Stimulated activated CD4-positive, alpha-beta T cell treated with anti-CD3 and anti-CD28 coated beads, Interleukin-15, amount 100 ng/mL, for 24 hours (primary cell): ENCODE results near the gene AMHR2.
A peak's percentile ranks its signal among the peaks of the same experiment; 100 is the strongest.
"Not testable (repeated sequence)": the region's sequence is repeated elsewhere in the genome, so short reads cannot be mapped to it uniquely, and the experiment has no call there.

ENCODE experiments used
- DNase-seq: peaks from one replicate; pipeline ENCODE4 v3.0.0-alpha.2; 2020

AMHR2 gene

DNA sequence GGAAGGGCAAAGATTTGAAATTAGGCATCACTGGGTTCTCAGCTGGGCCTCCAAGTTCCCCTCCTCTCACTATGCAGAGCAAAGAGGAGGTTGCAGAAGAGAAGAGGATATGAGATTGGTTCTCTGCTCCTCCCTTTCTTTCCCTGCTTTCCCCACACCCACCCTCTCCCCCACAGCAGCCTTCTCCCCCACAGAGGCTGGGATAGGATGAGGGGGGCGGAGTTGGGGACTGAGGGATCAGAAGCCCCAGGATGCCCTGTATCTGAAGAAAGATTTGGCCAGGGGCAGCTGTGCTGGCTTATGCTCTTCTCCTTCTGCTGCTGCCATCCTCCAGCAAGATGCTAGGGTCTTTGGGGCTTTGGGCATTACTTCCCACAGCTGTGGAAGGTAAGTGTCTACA is at the start of gene AMHR2:
AMHR2 (plus strand) TSS at position 259 of the 400 bp plus-strand sequence; CDS start at position 339, 80 bp downstream.
- DNase-seq = no peak

DNA sequence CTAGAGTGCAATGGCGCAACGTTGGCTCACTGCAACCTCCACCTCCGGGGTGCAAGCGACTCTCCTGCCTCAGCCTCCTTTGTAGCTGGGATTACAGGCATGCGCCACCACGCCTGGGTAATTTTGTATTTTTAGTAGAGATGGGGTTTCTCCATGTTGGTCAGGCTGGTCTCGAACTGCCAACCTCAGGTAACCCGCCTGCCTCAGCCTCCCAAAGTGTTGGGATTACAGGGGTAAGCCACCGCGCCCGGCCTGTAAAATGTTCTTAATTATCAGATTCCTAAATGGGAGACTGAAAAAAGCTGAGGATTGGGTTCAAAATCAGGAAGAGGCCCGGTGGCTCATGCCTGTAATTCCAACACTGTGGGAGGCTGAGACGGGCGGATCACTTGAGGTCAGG is 49.4 kb upstream of the AMHR2 start:
- DNase-seq = not testable (repeated sequence)

DNA sequence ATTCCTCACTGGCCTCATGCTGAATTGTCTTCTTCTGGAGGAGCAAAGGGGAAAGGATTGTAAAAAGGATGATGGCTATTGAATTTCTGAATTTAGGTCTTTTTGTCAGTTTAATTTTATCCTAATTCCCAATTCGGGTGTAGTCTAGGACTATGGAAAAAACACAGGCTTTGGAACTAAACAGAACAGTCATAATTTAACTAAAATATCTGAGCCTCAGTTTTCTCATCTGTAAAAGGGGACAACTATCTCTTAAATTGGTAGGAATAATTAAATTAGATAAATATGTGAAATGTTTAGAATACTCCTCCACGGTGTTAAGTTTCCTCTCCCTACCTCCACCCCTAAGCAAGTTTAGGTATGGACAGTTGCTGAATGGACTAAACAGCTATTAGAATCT is 46.9 kb upstream of the AMHR2 start:
- DNase-seq = no peak

DNA sequence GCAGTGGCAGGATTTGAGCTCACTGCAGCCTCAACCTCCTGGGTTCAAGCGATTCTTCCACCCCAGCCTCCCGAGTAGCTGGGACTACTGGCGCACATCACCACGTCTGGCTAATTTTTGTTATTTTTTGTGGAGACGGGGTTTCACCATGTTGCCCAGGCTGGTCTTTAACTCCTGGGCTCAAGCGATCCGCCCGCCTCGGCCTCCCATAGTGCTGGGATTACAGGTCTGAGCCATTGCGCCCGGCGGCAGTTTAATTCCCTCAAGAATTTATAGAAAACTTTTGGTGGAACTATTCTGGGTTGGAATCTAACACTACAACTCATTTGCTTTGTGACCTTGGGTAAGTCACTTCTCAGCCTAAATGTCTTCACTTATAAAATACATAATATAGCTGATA is 45.4 kb upstream of the AMHR2 start:
- no peak for DNase-seq

DNA sequence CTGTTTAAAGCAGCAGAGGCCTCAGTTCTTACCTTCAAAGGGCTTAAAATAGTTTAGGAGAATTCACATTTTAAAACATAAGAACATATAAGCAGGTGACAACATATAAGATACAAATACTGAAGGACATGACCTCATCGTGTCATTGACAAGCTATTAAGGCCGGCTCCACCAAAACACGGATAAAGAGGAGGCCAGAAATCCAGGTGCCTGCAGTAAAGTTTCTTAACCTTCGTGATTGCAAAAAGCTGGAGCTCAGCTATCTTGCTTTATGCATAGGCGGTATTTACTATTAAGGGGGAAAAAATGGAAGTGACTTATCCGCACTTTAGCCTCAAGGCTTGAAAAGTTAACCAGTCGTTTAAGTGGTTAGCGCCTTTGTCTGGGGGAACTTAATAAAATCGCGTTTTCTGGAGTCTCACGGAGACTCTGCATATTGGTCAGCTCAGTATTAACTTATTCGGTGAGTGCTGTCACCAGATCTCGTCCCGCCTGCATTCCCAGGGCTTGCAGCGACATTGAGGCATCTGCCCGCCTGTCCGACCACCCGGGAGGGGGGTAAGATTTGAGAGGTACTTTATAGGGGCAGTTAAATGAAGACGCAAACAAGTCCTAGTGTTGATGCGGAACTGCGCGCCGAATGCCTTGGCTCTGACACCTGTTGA is 44.8 kb upstream of the AMHR2 start:
- DNase-seq = no peak

DNA sequence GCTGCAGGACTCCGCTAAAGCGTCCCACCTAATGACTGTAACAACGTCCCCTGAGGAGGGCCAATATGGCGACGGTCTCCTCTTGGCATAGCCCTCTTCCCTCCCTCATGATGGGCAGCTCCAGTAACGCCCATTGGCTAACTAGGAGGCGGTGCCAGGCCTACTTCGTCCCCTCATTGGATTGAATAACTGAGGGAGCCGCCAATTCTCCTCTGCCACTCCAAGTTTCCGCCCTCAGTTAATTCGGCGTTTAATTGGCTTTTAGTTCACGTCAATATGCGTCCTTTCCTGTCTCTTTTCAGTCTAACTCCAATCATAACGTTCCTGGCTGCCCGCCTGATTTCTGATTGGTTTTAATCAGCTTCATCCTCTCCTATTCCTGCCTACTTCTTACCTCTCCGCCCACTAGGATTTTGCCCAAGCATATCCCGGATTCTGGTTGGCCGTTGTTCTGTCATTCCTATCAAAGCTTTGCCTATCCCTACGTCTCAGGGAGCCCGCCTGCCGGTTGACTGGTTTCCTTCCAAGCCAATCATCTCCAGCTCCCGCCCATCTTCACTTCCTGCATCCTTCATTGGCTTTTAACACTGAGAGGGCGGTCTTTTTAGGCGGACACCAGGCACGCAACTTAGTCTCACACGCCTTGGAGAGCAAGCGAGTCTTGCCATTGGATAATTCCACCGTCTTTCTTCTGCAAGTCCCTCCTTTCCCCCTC is 44.1 kb upstream of the AMHR2 start:
- peak; percentile 98 for DNase-seq

DNA sequence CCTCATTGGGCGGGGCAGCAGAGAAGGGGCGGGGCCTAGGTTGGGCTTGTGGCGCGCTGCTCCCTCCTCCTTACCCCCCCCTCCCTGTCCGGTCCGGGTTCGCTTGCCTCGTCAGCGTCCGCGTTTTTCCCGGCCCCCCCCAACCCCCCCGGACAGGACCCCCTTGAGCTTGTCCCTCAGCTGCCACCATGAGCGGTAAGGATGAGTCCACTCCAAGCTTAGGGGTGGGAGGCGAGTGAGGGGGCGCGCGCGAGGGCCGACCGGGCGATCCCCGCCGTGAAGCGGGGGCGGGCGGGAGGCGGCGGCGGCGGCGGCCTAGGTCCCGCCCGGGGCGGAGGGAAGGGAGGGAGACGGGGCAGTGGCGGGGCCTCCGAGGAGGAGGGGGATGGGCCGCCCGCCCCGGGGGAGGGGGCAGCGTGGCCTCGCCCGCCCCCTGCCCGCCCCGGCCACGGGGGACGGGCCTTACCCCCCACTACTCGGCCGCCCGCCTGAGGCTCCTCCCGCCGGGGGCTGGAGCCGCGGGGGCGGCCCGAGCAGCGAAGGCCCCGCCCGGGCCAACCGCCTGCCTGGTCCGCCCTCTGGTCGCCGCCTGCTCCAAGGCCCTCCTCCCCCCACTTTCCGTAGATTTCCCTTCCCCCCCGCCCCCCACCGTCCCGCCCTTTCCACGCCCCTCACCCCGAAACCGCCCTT is 43.4 kb upstream of the AMHR2 start, which contains the start of gene SP1:
SP1 (plus strand) TSS at position 73 of the 690 bp plus-strand sequence; CDS start at position 189, 116 bp downstream.
- peak; percentile 92 for DNase-seq

DNA sequence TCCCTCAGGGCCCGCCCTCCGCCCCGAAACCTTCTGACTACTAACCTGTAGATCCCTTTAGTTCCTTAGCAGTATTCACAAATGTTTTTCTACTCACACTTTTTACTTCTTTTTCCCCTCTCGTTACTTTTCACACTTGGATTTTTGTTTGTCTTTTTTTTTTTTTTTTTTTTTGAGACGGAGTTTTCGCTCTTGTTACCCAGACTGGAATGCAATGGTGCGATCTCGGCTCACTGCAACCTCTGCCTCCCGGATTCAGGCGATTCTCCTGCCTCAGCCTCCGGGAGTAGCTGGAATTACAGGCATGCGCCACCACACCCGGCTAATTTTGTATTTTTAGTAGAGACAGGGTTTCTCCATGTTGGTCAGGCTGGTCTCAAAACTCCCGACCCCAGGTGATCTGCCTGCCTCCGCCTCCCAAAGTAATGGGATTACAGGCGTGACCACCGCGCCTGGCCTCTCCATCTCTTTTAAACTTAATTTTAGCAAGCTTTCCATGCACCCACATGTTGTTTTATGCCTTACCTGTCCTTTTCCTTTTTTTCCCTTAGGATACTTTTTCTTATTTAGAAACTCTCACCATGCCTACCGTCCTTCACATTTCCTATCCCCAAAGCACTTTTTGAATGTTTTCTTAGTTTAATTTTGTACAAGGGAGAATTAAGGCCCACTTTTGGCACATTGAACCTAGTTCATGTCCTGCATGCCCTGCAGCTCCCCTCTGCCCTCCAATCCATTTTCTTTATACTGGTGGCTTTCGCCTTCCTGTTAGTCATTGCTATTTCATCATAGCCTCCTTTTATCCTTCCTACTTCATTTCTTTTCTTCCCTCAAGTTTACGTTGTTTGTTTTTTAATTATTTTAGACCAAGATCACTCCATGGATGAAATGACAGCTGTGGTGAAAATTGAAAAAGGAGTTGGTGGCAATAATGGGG is 42.6 kb upstream of the AMHR2 start:
- DNase-seq = no peak

DNA sequence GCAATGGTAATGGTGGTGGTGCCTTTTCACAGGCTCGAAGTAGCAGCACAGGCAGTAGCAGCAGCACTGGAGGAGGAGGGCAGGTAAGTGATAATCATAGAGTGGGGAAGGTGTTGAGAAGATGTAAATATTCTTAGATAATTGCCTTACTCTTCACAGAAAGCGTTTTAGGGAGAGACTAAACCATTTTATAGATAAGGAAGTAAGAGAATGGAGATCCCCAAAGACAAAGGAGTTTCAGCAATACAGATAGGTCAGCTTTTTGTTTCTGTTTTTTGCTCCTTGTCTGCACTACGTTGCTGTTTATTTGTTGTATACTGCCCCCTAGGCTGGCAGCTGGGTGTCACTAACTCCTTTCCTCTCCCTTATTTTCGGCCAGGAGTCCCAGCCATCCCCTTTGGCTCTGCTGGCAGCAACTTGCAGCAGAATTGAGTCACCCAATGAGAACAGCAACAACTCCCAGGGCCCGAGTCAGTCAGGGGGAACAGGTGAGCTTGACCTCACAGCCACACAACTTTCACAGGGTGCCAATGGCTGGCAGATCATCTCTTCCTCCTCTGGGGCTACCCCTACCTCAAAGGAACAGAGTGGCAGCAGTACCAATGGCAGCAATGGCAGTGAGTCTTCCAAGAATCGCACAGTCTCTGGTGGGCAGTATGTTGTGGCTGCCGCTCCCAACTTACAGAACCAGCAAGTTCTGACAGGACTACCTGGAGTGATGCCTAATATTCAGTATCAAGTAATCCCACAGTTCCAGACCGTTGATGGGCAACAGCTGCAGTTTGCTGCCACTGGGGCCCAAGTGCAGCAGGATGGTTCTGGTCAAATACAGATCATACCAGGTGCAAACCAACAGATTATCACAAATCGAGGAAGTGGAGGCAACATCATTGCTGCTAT is 41.7 kb upstream of the AMHR2 start:
- DNase-seq = peak; percentile 35

DNA sequence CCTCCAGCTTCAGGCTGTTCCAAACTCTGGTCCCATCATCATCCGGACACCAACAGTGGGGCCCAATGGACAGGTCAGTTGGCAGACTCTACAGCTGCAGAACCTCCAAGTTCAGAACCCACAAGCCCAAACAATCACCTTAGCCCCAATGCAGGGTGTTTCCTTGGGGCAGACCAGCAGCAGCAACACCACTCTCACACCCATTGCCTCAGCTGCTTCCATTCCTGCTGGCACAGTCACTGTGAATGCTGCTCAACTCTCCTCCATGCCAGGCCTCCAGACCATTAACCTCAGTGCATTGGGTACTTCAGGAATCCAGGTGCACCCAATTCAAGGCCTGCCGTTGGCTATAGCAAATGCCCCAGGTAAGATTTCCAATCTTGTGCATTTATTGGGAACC is 40.4 kb upstream of the AMHR2 start:
- no peak for DNase-seq

DNA sequence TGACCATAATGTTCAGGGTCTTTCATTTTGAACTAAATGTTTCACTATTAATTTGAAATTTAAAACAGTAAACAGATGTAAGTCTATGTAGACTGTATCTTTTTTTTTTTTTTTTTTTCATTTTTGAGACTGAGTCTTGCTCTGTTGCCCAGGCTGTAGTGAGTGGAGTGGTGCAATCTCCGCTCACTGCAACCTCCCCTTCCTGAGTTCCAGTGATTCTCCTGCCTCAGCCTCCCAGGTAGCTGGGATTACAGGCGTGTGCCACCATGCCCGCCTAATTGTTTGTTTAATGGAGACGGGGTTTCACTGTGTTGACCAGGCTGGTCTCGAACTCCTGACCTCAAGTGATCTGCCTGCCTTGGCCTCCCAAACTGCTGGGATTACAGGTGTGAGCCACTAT is 37.3 kb upstream of the AMHR2 start:
- not testable (repeated sequence) for DNase-seq

DNA sequence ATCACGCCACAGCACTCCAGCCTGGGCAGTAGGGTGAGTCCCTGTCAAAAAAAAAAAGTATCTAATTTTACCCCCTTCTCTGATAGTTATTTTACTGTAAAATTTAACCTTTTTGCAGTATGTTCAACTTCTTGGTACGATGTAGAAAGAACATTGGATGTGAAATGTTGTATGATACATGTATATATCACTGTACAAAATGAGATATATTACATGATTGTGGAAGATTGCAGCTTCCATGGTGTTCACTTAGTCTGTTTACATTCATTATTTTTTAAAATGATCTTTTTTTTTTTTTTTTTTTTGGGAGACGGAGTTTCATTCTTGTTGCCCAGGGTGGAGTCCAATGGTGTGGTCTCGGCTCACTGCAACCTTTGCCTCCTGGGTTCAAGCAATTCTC is 34.7 kb upstream of the AMHR2 start:
- DNase-seq = no peak

DNA sequence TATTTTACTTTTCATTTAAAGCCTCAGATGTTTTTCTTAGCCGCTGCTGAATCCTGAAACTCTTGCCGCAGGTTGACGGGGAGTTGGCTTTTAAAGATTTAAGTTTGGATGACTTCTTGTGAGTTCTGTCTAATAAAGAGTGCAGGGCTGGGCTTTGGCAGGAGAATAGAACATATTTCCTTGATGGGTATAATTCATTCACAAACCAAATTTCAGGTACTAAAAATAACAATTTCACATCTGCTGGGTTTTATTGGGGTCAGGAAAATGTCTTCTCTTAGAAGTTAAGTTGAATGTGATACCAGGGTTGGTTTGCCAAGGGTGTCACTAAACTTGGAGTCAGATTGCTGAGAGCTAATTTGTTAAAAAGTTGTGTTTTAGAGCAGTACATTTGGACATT is 34.0 kb upstream of the AMHR2 start:
- no peak for DNase-seq

DNA sequence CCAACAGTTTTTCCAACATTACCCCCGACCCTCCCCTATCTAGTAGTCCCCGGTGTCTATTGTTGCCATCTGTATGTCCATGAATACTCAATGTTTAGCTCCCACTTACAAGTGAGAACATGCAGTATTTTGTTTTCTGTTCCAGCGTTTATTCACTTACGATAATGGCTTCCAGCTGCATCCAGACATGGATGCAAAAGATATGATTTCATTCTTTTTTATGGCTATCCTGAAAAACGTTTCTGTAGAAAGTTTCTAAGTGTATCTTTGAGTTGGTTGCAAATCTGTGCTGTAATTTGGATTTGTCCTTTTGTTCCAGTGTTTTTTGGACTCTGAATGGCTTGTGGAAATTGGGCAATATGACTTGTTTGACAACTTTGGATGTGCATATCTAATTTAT is 31.9 kb upstream of the AMHR2 start:
- no peak for DNase-seq

DNA sequence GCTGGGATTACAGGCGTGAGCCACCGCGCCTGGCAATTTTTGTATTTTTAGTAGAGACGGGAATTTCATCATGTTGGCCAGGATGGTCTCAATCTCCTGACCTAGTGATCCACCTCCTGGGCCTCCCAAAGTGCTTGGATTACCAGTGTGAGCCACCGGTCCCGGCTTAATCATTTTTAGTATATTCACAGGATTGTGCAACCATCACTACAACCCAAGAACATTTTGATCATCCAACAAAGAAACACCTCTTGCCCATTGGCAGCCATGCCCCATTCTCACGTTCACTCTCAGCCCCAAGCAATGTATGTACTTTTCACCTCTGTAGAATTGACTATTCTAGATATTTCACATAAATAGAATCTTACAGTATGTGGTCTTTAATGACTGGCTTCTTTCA is 23.8 kb upstream of the AMHR2 start:
- no peak for DNase-seq

DNA sequence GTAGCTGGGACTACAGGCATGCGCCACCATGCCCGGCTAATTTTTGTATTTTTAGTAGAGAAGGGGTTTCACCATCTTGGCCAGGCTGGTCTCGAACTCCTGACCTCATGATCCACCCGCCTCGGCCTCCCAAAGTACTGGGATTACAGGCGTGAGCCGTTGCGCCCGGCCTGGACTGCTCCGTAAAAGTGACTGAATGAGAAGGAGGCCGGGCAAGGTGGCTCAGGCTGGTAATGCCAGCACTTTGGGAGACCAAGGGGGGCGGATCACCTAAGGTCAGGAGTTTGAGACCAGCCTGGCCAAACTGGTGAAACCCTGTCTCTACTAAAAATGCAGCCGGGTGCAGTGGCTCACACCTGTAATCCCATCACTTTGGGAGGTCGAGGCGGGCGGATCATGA is 21.3 kb upstream of the AMHR2 start:
- DNase-seq = not testable (repeated sequence)

DNA sequence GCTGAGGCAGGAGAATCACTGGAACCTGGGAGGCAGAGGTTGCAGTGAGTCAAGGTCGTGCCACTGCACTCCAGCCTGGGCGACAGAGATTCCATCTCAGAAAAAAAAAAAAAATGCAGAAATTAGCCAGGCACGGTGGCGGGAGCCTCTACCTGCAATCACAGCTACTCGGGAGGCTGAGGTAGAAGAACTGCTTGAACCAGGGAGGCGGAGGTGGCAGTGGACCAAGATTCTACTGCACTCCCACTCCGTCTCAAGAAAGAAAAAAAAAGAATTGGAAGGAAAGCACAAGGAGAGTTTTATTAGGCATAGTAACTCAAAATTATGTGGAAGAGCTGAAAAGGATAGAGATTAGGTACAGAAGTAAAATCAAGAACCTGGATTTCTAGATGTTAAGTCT is 20.8 kb upstream of the AMHR2 start:
- DNase-seq = no peak

DNA sequence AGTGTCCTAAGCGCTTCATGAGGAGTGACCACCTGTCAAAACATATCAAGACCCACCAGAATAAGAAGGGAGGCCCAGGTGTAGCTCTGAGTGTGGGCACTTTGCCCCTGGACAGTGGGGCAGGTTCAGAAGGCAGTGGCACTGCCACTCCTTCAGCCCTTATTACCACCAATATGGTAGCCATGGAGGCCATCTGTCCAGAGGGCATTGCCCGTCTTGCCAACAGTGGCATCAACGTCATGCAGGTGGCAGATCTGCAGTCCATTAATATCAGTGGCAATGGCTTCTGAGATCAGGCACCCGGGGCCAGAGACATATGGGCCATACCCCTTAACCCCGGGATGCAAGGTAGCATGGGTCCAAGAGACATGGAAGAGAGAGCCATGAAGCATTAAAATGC is 12.7 kb upstream of the AMHR2 start:
- DNase-seq = no peak

DNA sequence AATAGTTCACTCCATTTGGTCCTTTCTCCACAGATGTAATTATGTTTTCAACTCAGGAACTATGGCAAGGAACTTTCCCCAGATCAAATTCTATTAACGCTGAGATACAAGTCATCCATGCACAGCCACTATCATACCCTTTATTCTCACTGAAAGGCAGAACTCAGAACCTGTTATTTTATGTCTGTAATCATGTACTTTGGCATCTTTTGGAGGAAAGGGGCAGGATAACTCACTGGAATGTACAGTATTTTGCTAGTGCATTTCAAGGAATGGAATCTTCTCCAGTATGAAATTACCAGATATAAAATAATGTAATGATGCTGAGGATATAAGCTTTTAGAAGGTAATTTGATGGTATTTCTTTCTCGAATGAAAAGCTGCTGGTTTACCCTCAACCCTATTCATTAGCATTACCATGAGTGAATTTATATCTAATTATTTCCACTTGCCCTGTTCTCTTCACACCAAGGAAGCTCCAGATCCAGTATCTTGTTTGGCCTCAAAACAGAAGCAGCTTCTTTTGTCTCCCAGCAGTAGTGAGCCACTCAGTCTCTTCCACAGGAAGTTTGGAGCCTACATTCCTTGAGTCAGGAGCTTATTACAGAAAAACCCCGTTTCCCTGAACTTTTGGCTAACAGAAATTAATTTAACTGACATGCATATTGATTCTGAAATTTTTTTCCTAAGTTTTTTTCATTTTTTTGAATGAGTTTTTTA is 10.0 kb upstream of the AMHR2 start:
- DNase-seq = no peak

DNA sequence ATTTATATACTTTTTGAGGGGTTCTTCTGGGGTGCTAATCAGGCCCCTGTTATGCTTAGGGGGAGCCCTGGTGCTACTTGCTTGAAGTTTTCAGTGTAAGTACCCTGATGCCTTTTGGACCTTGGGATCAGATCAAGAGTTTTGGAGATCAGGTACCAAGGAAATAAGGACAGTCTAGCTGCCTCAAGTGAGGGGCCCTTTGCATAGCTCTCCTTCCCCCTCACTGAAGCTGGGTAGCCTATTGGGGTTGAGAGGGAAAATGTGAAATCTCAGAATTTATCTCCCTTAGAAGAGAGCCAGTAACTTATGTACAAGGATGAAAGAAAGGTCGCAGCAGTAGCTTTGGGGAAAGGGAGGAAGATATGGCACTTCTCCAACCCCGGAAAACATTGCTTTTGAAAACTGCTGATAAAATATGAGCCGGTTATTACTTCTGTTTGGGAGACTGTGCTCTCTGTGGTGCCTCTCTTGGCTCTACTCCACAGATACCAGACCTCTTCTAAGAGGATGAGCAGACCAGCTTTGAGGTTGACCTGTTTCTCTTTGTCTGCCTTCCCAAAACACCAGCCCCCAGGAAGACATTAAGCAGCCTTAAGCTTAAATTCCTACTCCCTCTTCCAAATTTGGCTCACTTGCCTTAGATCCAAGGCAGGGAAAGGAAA is 8.8 kb upstream of the AMHR2 start:
- DNase-seq = no peak
